Measurements from ENCODE around the gene CDH18. TPM values are rescaled to one million over a fixed set of nuclear protein-coding genes. Genes with fewer than 3 reads are reported as not detected.

The CDH18 gene
- total and polyA plus RNA-seq, 3 donors from 2014 or later = 6.4 to 11.3 (median 10.7) TPM

GRCh38 chr5:19728571-19728970, 259.4 kb downstream of the CDH18 start:
- TF ChIP-seq CTCF (IDR thresholded peaks at IDR 0.05) (no peak), POLR2A (IDR thresholded peaks at IDR 0.05) (no peak)
- Histone ChIP-seq H3K36me3 (ENCODE audit: low read depth, missing control alignments) (no peaks in the 10 kb centered on the region), H3K27me3 (no peaks in the 10 kb centered on the region), H3K9me3 (no peaks in the 10 kb centered on the region), H3K4me3 (no peak overlapping the region), H3K4me1 (no peaks in the 10 kb centered on the region), H3K27ac (no peak overlapping the region)
- DNase-seq = no peak
- 51 to 64% methylated on average over 3 of the region's 3 CpGs for WGBS, 2 donors
- intact Hi-C loops (cut with DNase I; ENCODE audit: low total_unique reads) = no loop called here

GRCh38 chr5:19719109-19719508, 268.9 kb downstream of the CDH18 start:
- TF ChIP-seq POLR2A (IDR thresholded peaks at IDR 0.05) = no peak
- no peak for TF ChIP-seq CTCF (IDR thresholded peaks at IDR 0.05)

GRCh38 chr5:19713740-19714139, 274.3 kb downstream of the CDH18 start:
- H3K27ac ChIP-seq = no peak overlapping the region
- DNase-seq = no peak
- no peak overlapping the region for H3K4me3 ChIP-seq
- H3K9me3 ChIP-seq = no peaks in the 10 kb centered on the region
- 95 to 100% methylated on average over 1 of the region's 1 CpG for WGBS, 2 donors
- no peak for TF ChIP-seq POLR2A (IDR thresholded peaks at IDR 0.05)
- TF ChIP-seq CTCF (IDR thresholded peaks at IDR 0.05) = no peak
- H3K27me3 ChIP-seq = no peaks in the 10 kb centered on the region
- intact Hi-C loops (cut with DNase I; ENCODE audit: low total_unique reads) = no loop called here
- no peaks in the 10 kb centered on the region for H3K4me1 ChIP-seq
- H3K36me3 ChIP-seq (ENCODE audit: low read depth, missing control alignments) = no peaks in the 10 kb centered on the region

More at GRCh38 chr5:19719109-19719508, 268.9 kb downstream of the CDH18 start:
- Histone ChIP-seq H3K4me3 (no peak overlapping the region), H3K9me3 (no peaks in the 10 kb centered on the region), H3K27me3 (no peaks in the 10 kb centered on the region), H3K36me3 (ENCODE audit: low read depth, missing control alignments) (no peaks in the 10 kb centered on the region), H3K4me1 (no peaks in the 10 kb centered on the region), H3K27ac (no peak overlapping the region)
- DNase-seq = no peak
- intact Hi-C loops (cut with DNase I; ENCODE audit: low total_unique reads) = no loop called here
- 62 to 63% methylated on average over 3 of the region's 3 CpGs for WGBS, 2 donors

GRCh38 chr5:19709403-19709802, 278.6 kb downstream of the CDH18 start:
- no peaks in the 10 kb centered on the region for H3K9me3 ChIP-seq
- no peak overlapping the region for H3K4me3 ChIP-seq
- DNase-seq = no peak
- H3K27me3 ChIP-seq = no peaks in the 10 kb centered on the region
- 91 to 98% methylated on average over 2 of the region's 2 CpGs for WGBS, 2 donors
- no peaks in the 10 kb centered on the region for H3K4me1 ChIP-seq
- intact Hi-C loops (cut with DNase I; ENCODE audit: low total_unique reads) = no loop called here
- no peak overlapping the region for H3K27ac ChIP-seq
- TF ChIP-seq CTCF (IDR thresholded peaks at IDR 0.05) (no peak), POLR2A (IDR thresholded peaks at IDR 0.05) (no peak)
- H3K36me3 ChIP-seq (ENCODE audit: low read depth, missing control alignments) = no peaks in the 10 kb centered on the region

- DNase-seq = no peak
- TF ChIP-seq CTCF (IDR thresholded peaks at IDR 0.05) (no peak), POLR2A (IDR thresholded peaks at IDR 0.05) (no peak)
- Histone ChIP-seq H3K4me1 (no peaks in the 10 kb centered on the region), H3K27ac (no peak overlapping the region), H3K9me3 (no peaks in the 10 kb centered on the region), H3K36me3 (ENCODE audit: low read depth, missing control alignments) (no peaks in the 10 kb centered on the region), H3K4me3 (no peak overlapping the region), H3K27me3 (no peaks in the 10 kb centered on the region)
- intact Hi-C loops (cut with DNase I; ENCODE audit: low total_unique reads) = no loop called here
- WGBS, 2 donors = 93 to 95% methylated on average over 4 of the region's 4 CpGs
Observed at GRCh38 chr5:19706776-19707175, 281.2 kb downstream of the CDH18 start.
